Kidney epithelial cell (primary cell): Measurements from ENCODE around the gene RFX3. TPM values are rescaled to one million over a fixed set of nuclear protein-coding genes. Genes with fewer than 3 reads are reported as not detected.

Experiments
- DNase-seq: peaks from one replicate; pipeline ENCODE4 v3.0.0-alpha.2; 2010; ENCODE audit warnings: low read depth
- H3K27me3 ChIP-seq: 2 replicates; pipeline ENCODE4 v1.6.0; 2011; ENCODE audit warnings: low read length; ENCODE audit not compliant: control insufficient read depth, insufficient read depth
- H3K36me3 ChIP-seq: 2 replicates; pipeline ENCODE4 v1.5.1; 2011; ENCODE audit warnings: low read length; ENCODE audit not compliant: control insufficient read depth, insufficient read depth
- H3K4me3 ChIP-seq: 2 replicates; pipeline ENCODE4 v1.5.1; 2011; ENCODE audit warnings: low read depth, mild to moderate bottlenecking, control low read depth, low read length
- total RNA-seq: library from RNA; depleted of rRNA; stranded (reverse); fragments of >200 nt; gene quantifications from 2 replicates; pipeline ENCODE4 v1.2.3, GENCODE V29; 2015
- TF ChIP-seq, protein P1 (sequence below): IDR thresholded peaks from 2 replicates; pipeline ENCODE4 v1.5.1; 2011; ENCODE audit warnings: mild to moderate bottlenecking, moderate library complexity, low read length, control low read depth, inconsistent platforms; ENCODE audit not compliant: insufficient read depth, poor library complexity, severe bottlenecking

The RFX3 gene
- total RNA-seq, 1 donor from 2014 or later = 5.6 TPM

DNA sequence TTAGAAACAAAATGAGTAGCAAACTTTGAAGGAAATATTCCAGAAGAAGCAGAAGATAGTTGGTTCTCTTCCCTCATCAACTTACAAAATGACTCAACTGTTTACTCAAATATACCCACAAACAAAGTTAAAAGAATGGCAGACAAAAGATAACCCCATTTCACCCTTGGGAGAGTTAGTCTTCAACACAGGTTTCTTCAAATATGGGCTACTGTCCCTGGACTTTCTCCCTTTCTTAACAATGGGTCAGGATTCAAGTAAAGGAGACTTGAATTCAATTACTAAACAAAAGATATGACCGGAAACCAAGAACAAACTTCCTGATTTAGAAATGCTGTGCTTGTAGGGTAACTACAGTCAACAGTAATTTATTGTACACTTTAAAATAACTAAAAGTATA lies 14.2 kb downstream of the RFX3 start:
- H3K4me3 ChIP-seq = no peak overlapping the region
- no peaks in the 10 kb centered on the region for H3K27me3 ChIP-seq
- TF ChIP-seq, protein P1, sequence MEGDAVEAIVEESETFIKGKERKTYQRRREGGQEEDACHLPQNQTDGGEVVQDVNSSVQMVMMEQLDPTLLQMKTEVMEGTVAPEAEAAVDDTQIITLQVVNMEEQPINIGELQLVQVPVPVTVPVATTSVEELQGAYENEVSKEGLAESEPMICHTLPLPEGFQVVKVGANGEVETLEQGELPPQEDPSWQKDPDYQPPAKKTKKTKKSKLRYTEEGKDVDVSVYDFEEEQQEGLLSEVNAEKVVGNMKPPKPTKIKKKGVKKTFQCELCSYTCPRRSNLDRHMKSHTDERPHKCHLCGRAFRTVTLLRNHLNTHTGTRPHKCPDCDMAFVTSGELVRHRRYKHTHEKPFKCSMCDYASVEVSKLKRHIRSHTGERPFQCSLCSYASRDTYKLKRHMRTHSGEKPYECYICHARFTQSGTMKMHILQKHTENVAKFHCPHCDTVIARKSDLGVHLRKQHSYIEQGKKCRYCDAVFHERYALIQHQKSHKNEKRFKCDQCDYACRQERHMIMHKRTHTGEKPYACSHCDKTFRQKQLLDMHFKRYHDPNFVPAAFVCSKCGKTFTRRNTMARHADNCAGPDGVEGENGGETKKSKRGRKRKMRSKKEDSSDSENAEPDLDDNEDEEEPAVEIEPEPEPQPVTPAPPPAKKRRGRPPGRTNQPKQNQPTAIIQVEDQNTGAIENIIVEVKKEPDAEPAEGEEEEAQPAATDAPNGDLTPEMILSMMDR = no peak
- DNase-seq = no peak
- no peaks in the 10 kb centered on the region for H3K36me3 ChIP-seq

DNA sequence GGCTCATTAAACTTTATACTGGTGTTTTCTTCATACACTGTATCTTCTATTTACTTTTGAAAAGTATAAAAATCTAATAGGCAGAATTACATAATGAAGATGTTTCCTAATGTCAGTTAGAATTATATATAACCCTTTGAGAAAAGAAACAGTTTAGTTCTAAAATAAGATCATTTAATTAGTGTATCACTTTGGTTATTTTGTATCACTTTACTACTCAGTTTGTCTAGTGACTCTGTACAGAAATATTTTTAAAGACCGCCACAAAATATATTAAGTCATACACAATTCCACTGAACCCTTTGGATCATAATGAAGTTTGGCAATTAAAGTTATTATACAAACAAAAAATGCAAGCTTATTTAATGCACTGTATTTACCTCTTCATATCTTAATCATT lies 15.0 kb downstream of the RFX3 start:
- Histone ChIP-seq H3K36me3 (no peaks in the 10 kb centered on the region), H3K4me3 (no peak overlapping the region), H3K27me3 (no peaks in the 10 kb centered on the region)
- TF ChIP-seq, protein P1 = no peak
- no peak for DNase-seq

DNA sequence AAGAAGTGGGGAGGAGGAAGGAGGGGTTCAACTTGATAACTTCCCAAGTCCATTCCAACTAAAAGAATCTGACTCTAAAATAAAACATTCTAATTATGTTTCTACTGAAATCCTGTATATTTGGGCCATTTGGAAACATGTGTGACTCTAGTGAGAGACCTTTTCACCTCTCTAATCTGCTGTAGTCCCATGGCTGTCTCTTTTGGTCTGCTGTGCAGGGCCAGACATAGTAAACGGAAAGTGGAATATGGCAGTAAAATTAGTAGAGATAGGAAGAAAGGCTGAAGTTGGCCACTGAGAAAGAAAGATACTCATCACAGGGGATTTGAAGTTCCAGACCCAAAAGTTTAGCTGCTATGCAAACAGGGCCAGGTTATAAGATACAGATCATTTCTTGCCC lies 15.9 kb downstream of the RFX3 start:
- Histone ChIP-seq H3K27me3 (no peaks in the 10 kb centered on the region), H3K4me3 (no peak overlapping the region), H3K36me3 (no peaks in the 10 kb centered on the region)
- TF ChIP-seq, protein P1 = no peak
- DNase-seq = no peak

DNA sequence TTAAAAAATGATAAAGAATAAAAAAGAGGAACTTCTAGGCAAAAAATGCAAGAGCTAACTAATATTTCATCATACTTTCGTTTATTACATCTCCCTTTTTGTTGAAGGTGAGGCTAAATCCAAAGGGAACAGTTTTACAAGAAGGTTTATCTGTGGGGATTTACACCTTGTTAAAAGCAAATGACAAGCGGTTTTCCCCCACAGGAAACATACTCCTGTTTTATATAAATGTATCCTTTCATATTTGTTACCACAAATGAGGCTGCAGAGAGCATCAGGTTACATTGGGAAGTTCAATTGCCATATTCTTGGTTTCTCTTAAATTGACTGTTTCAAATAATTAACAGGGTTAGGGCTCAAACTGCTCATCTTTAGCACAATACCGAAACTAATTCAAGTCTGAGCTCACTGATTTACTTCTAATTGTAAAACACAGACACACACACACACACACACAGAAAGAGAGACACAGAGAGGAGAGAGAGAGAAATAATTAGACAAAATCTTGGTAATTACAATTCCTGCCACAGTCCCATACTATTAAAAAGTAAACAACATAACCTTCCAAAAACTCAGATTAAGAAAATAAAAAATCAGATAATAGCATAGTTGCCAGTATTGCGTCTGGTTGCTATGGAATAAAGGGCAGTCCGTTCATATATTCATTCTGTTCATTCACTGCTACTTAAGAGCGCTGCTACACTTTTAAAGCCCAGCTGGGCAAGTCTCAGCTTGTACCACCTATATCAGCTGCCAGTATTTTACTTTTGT lies 17.1 kb downstream of the RFX3 start:
- no peaks in the 10 kb centered on the region for H3K36me3 ChIP-seq
- no peak overlapping the region for H3K4me3 ChIP-seq
- no peak for DNase-seq
- TF ChIP-seq, protein P1 = no peak
- H3K27me3 ChIP-seq = no peaks in the 10 kb centered on the region

DNA sequence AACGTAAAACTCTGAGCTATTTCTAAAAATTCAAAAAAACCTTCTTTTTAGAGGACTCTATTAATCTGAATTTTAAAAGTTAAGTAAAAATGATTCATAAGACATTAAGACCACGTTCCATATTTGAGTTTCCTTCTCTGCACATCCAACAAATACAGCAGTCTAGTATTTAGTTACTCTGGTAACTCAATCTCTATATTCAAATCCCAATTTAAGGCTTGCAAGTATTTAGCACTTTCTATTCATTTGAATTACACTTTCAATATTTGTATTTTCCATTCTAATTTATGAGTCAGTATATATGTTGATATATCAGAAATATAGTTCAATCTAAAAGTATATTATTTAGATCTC lies 17.7 kb downstream of the RFX3 start:
- no peak for DNase-seq
- H3K27me3 ChIP-seq = no peaks in the 10 kb centered on the region
- TF ChIP-seq, protein P1 = no peak
- H3K36me3 ChIP-seq = no peaks in the 10 kb centered on the region
- no peak overlapping the region for H3K4me3 ChIP-seq

- no peak for DNase-seq
- no peaks in the 10 kb centered on the region for H3K27me3 ChIP-seq
- no peak overlapping the region for H3K4me3 ChIP-seq
- TF ChIP-seq, protein P1 = no peak
- no peaks in the 10 kb centered on the region for H3K36me3 ChIP-seq
Observed at GRCh38 chr9:3507395-3508077, 18.3 kb downstream of the RFX3 start.
